Adrenal gland (tissue), 12 donors: ENCODE measurements around the gene BRINP1. TPM values are rescaled to one million over a fixed set of nuclear protein-coding genes. Genes with fewer than 3 reads are reported as not detected.

Experiments used
- DNase-seq, 7 donors: peaks; one replicate each; pipeline ENCODE4 v3.0.0-alpha.2; 2019 to 2020
- H3K27ac ChIP-seq, 5 donors: fragments of 200-600 bp; sonication (generic) in 4 of 5; 1 replicate in 3 of 5; 2 replicates in 2 of 5; pipeline versions ENCODE4 v1.5.1 to v1.8.0; 2016 to 2020; ENCODE audit warnings: mild to moderate bottlenecking in 1 of 5
- H3K27me3 ChIP-seq: fragments of 200-600 bp; 2 replicates; pipeline ENCODE4 v1.8.0; 2021
- H3K36me3 ChIP-seq, 2 donors: fragments of 200-600 bp; replicated peaks in 1 of 2; 1 replicate in 1 of 2; 2 replicates in 1 of 2; pipeline versions ENCODE4 v1.5.1 to v1.8.0; 2018 to 2022
- H3K4me1 ChIP-seq, 2 donors: fragments of 200-600 bp; replicated peaks in 1 of 2; 1 replicate in 1 of 2; 2 replicates in 1 of 2; pipeline versions ENCODE4 v1.5.1 to v1.8.0; 2018 to 2021
- H3K4me3 ChIP-seq, 4 donors: fragments of 200-600 bp; sonication (generic) in 3 of 4; one replicate each; pipeline ENCODE4 v1.5.1; 2016 to 2018
- H3K9me3 ChIP-seq, 3 donors: fragments of 200-600 bp; sonication (generic) in 1 of 3; replicated peaks in 1 of 3; 1 replicate in 2 of 3; 2 replicates in 1 of 3; pipeline versions ENCODE4 v1.5.1 to v1.8.0; 2016 to 2021
- CTCF ChIP-seq, 6 experiments: fragments of 450-650 bp in 4 of 6; fragments of 200-600 bp in 2 of 6; sonication (generic) in 1 of 6; IDR thresholded peaks; 1 replicate in 5 of 6; 2 replicates in 1 of 6; pipeline versions ENCODE4 v1.5.1 to v1.8.0; 2016 to 2021; ENCODE audit warnings: antibody characterized with exemption in 6 of 6, mild to moderate bottlenecking in 2 of 6, moderate library complexity in 1 of 6
- POLR2A ChIP-seq, 2 donors: fragments of 450-650 bp; IDR thresholded peaks; one replicate each; pipeline ENCODE4 v1.6.1; 2017; ENCODE audit warnings: antibody characterized with exemption in 2 of 2, mild to moderate bottlenecking in 2 of 2, moderate library complexity in 1 of 2
- WGBS, 4 donors: extraction: QIAGEN DNeasy Blood & Tissue Kit in 2 of 4; methylation state at CpG; one replicate each; pipeline versions ENCODE4 v1.1.5 to v1.1.7; 2013 to 2017; 5-methylcytosine and 5-hydroxymethylcytosine counted together
- intact Hi-C, 2 donors: fragments of 100-400 bp; cut with DNase I; formaldehyde crosslinking; loops; one replicate each; pipeline versions ENCODE4 v1.14.1 to v1.15.0; 2022 to 2023
- polyA plus RNA-seq, 3 donors: library from polyadenylated mRNA; stranded (reverse); fragments of 200-250 nt in 2 of 3; fragments of 350-450 nt in 1 of 3; fragmentation: Illumina TruSeq in 1 of 3; extraction: RNeasy Lipid Tissue Mini Kit (QIAGEN cat#74804) in 1 of 3; gene quantifications; one replicate each; pipeline ENCODE4 v1.2.3, GENCODE V29; 2013 to 2014
- total RNA-seq, 9 donors: library from RNA; depleted of rRNA in 4 of 9; stranded (reverse); fragments of >200 nt in 4 of 9; fragments of 120-200 nt in 1 of 9; fragmentation: NEBNext Ultra II Directional in 1 of 9; extraction: Animal tissue kit (Norgen Biotek cat#: 25700) in 1 of 9; gene quantifications; one replicate each; pipeline versions ENCODE4 v1.1.0 to v1.2.4, GENCODE V29; 2013 to 2023
- donor health status: healthy with polysubstance abuse.
- donor health status: Bipolar disorder and iron deficiency.
- donor health status: DM: yes; HTN: yes; CAD: no.
- donor health status: DM: no; HTN: no; CAD: no.
- donor health status: DM: no; HTN: no; CAD: no.
- donor health status: DM: yes; HTN: yes; CAD: no.

BRINP1 gene
- total and polyA plus RNA-seq, 12 donors, result 0.07 to 6.4 (median 1.2) TPM; not detected in 1

GRCh38 chr9:119268985-119269384 lies 100.2 kb downstream of the BRINP1 start:
- no peaks in the 10 kb centered on the region for H3K4me1 ChIP-seq
- no peak for DNase-seq
- no peak overlapping the region for H3K4me3 ChIP-seq
- 36 to 42% (median 40%) methylated on average over 3 of the region's 3 CpGs for WGBS, 4 donors
- no peaks in the 10 kb centered on the region for H3K36me3 ChIP-seq
- H3K27me3 ChIP-seq, result no peaks in the 10 kb centered on the region
- intact Hi-C loops, result no loop called here
- H3K9me3 ChIP-seq, result no peaks in the 10 kb centered on the region
- TF ChIP-seq POLR2A (IDR thresholded peaks at IDR 0.05) (no peak), CTCF (IDR thresholded peaks at IDR 0.05) (no peak)
- no peak overlapping the region for H3K27ac ChIP-seq

- no peak for DNase-seq
- Histone ChIP-seq H3K9me3 (no peaks in the 10 kb centered on the region), H3K36me3 (no peaks in the 10 kb centered on the region), H3K27ac (no peak overlapping the region), H3K4me1 (no peaks in the 10 kb centered on the region), H3K27me3 (no peaks in the 10 kb centered on the region), H3K4me3 (no peak overlapping the region)
- WGBS, 4 donors, result 72 to 84% (median 81%) methylated on average over 3 of the region's 3 CpGs
- no peak for TF ChIP-seq POLR2A (IDR thresholded peaks at IDR 0.05)
- TF ChIP-seq CTCF (IDR thresholded peaks at IDR 0.05), result no peak
- intact Hi-C loops, result no loop called here
Measured at GRCh38 chr9:119264165-119264564, 105.1 kb downstream of the BRINP1 start.

- no peaks in the 10 kb centered on the region for H3K36me3 ChIP-seq
Measured at GRCh38 chr9:119257592-119257991, 111.6 kb downstream of the BRINP1 start.

GRCh38 chr9:119255116-119255515 lies 114.1 kb downstream of the BRINP1 start:
- no peak overlapping the region for H3K4me3 ChIP-seq
- intact Hi-C loops, result no loop called here
- H3K9me3 ChIP-seq, result no peaks in the 10 kb centered on the region
- no peak overlapping the region for H3K27ac ChIP-seq
- TF ChIP-seq POLR2A (IDR thresholded peaks at IDR 0.05) (no peak), CTCF (IDR thresholded peaks at IDR 0.05) (no peak)
- no peak for DNase-seq
- no peaks in the 10 kb centered on the region for H3K27me3 ChIP-seq
- WGBS, 4 donors, result 54 to 66% (median 55%) methylated on average over 3 of the region's 3 CpGs
- H3K4me1 ChIP-seq, result no peaks in the 10 kb centered on the region
- H3K36me3 ChIP-seq, result no peaks in the 10 kb centered on the region

More at GRCh38 chr9:119257592-119257991, 111.6 kb downstream of the BRINP1 start:
- H3K27me3 ChIP-seq, result no peaks in the 10 kb centered on the region
- TF ChIP-seq CTCF (IDR thresholded peaks at IDR 0.05) (no peak), POLR2A (IDR thresholded peaks at IDR 0.05) (no peak)
- no peak overlapping the region for H3K4me3 ChIP-seq
- no peak for DNase-seq
- intact Hi-C loops, result no loop called here
- no peak overlapping the region for H3K27ac ChIP-seq
- no peaks in the 10 kb centered on the region for H3K4me1 ChIP-seq
- WGBS, 4 donors, result 48 to 53% (median 52%) methylated on average over 4 of the region's 4 CpGs
- H3K9me3 ChIP-seq, result no peaks in the 10 kb centered on the region
